ENCODE data around the gene HTR3C.

The HTR3C gene

DNA sequence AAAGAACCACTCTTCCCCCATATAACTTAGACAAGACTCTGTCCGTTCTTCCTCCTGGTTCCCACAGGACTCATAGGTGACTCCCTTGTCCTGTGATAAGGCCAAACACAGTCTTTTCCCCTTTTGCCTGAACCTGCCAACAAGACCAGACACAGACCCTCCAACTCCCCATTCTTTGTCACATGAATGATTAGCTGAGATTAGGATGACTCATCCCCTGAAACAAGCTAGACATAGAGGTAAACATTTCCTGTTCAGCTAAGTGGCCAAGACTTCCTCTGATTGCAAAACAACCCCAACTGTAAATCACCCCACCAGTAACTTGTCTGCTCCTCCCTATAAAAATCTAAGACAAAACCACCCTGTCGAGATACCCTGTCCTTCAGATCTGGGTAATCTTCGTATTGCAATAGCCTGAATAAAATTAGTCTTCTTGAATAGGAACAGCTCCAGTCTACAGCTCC, 32.6 kb downstream of the HTR3C start:
- DNase-seq (ENCODE audit: low read depth in 3 of 3): no peak

GRCh38 chr3:184092199-184092598, 39.4 kb downstream of the HTR3C start:
- DNase-seq (ENCODE audit: low read depth in 3 of 3): no peak

- DNase-seq (ENCODE audit: low read depth in 3 of 3): no peak
These were observed 44.0 kb downstream of the HTR3C start, which contains the start of gene HTR3E for GRCh38 chr3:184096811-184097383. HTR3E (plus strand) TSS chr3:184097064; CDS start chr3:184097530, 466 bp downstream.

- DNase-seq (ENCODE audit: low read depth in 3 of 3): no peak
These were observed 44.7 kb downstream of the HTR3C start for GRCh38 chr3:184097556-184097955.

DNA sequence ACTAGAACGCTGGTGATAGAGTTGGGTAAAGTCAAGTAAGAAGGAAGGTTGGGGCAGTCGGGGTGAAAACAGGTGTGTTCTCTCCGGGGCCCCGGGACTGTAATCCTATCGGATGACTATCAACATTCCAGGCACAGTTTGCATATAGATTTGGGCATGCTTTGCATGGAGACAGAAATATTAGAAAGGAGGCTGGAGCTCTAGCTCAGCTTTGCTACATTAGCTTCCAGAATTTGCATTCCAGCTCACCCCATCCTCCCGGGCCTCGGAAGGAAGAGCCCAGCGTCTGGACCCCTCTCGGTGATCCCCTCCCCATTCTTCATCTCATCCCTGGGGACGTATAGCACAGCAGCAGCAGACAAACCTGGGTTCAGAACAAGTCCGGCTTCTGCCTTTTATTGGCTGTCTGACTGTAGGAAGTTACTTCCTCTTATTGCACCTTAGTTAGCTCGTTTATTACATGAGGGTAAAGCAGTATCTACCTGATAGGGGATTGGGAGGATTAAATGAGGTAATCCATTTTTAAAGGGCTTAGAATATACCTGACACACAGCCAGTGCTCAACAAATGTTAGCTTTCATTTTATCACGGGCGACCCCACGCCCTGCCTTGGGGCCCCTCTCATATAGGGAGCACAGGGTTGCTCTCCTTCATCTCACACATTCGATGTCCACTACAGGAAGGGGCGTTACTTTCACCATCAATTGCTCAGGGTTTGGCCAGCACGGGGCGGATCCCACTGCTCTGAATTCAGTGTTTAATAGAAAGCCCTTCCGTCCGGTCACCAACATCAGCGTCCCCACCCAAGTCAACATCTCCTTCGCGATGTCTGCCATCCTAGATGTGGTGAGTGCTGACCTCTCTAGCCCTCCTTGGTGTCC, 47.2 kb downstream of the HTR3C start:
- no peak for DNase-seq (ENCODE audit: low read depth in 3 of 3)
